SU-DHL-6 (cell line): ENCODE data around the gene KDELR3.

Source experiments
- CTCF ChIP-seq: fragments of 200-600 bp; sonication (generic); IDR thresholded peaks from one replicate; pipeline ENCODE4 v1.5.1; 2017; ENCODE audit warnings: antibody characterized with exemption, mild to moderate bottlenecking, low read length, moderate library complexity; ENCODE audit not compliant: insufficient read depth, poor library complexity, severe bottlenecking
- EZH2phosphoT487 ChIP-seq: fragments of 200-600 bp; sonication (generic), shearing (Covaris generic); conservative IDR thresholded peaks from 2 replicates; pipeline ENCODE4 v1.6.1; 2018; ENCODE audit warnings: mild to moderate bottlenecking, antibody characterized with exemption, low read length, moderate library complexity, mixed read lengths

GRCh38 chr22:38489561-38490145 is 21.8 kb downstream of the KDELR3 start:
- TF ChIP-seq CTCF, result no peak
- TF ChIP-seq EZH2phosphoT487, result no peak
